ENCODE measurements around the gene CCDC127.
"Not testable (repeated sequence)": the region's sequence is repeated elsewhere in the genome, so short reads cannot be mapped to it uniquely, and the experiment has no call there.

The CCDC127 gene

GRCh38 chr5:206927-207536 is 10.9 kb downstream of the CCDC127 start:
- H3K4me3 ChIP-seq (ENCODE audit: low read length), result no peak overlapping the region
- no peak for DNase-seq (ENCODE audit: low read depth, low spot score)

GRCh38 chr5:206406-206805 is 11.5 kb downstream of the CCDC127 start:
- H3K4me3 ChIP-seq (ENCODE audit: low read length), result no peak overlapping the region
- DNase-seq (ENCODE audit: low read depth, low spot score), result no peak

- no peak overlapping the region for H3K4me3 ChIP-seq (ENCODE audit: low read length)
- no peak for DNase-seq (ENCODE audit: low read depth, low spot score)
Measured at GRCh38 chr5:204966-205670, 12.8 kb downstream of the CCDC127 start.

- no peak for DNase-seq (ENCODE audit: low read depth, low spot score)
Measured at GRCh38 chr5:204462-204861, 13.5 kb downstream of the CCDC127 start.

GRCh38 chr5:204001-204400 is 14.0 kb downstream of the CCDC127 start:
- DNase-seq (ENCODE audit: low read depth, low spot score), result no peak
- H3K4me3 ChIP-seq (ENCODE audit: low read length), result no peak overlapping the region

More at GRCh38 chr5:204462-204861, 13.5 kb downstream of the CCDC127 start:
- no peak overlapping the region for H3K4me3 ChIP-seq (ENCODE audit: low read length)

- no peak overlapping the region for H3K4me3 ChIP-seq (ENCODE audit: low read length)
- DNase-seq (ENCODE audit: low read depth, low spot score), result no peak
Measured at GRCh38 chr5:203246-203930, 14.6 kb downstream of the CCDC127 start.

- DNase-seq (ENCODE audit: low read depth, low spot score), result no peak
- H3K4me3 ChIP-seq (ENCODE audit: low read length), result no peak overlapping the region
Measured at GRCh38 chr5:201672-202071, 16.3 kb downstream of the CCDC127 start.

- H3K4me3 ChIP-seq (ENCODE audit: low read length), result no peak overlapping the region
- no peak for DNase-seq (ENCODE audit: low read depth, low spot score)
Measured at GRCh38 chr5:200985-201384, 17.0 kb downstream of the CCDC127 start.

GRCh38 chr5:199950-200645 is 17.9 kb downstream of the CCDC127 start:
- no peak for DNase-seq (ENCODE audit: low read depth, low spot score)

GRCh38 chr5:199197-199949 is 18.6 kb downstream of the CCDC127 start:
- DNase-seq (ENCODE audit: low read depth, low spot score), result no peak
- H3K4me3 ChIP-seq (ENCODE audit: low read length), result no peak overlapping the region

More at GRCh38 chr5:199950-200645, 17.9 kb downstream of the CCDC127 start:
- no peak overlapping the region for H3K4me3 ChIP-seq (ENCODE audit: low read length)

- no peak overlapping the region for H3K4me3 ChIP-seq (ENCODE audit: low read length)
- DNase-seq (ENCODE audit: low read depth, low spot score), result no peak
Measured at GRCh38 chr5:198516-199196, 19.3 kb downstream of the CCDC127 start.

- DNase-seq (ENCODE audit: low read depth, low spot score), result no peak
- H3K4me3 ChIP-seq (ENCODE audit: low read length), result no peak overlapping the region
Measured at GRCh38 chr5:197892-198489, 20.0 kb downstream of the CCDC127 start.

GRCh38 chr5:197031-197430 is 20.9 kb downstream of the CCDC127 start:
- DNase-seq (ENCODE audit: low read depth, low spot score), result not testable (repeated sequence)

GRCh38 chr5:196350-196749 is 21.6 kb downstream of the CCDC127 start:
- no peak overlapping the region for H3K4me3 ChIP-seq (ENCODE audit: low read length)
- DNase-seq (ENCODE audit: low read depth, low spot score), result no peak

More at GRCh38 chr5:197031-197430, 20.9 kb downstream of the CCDC127 start:
- H3K4me3 ChIP-seq (ENCODE audit: low read length), result not testable (repeated sequence)

- DNase-seq (ENCODE audit: low read depth, low spot score), result no peak
- no peak overlapping the region for H3K4me3 ChIP-seq (ENCODE audit: low read length)
Measured at GRCh38 chr5:195401-196160, 22.4 kb downstream of the CCDC127 start.

GRCh38 chr5:194603-195209 is 23.2 kb downstream of the CCDC127 start:
- no peak for DNase-seq (ENCODE audit: low read depth, low spot score)
- no peak overlapping the region for H3K4me3 ChIP-seq (ENCODE audit: low read length)

GRCh38 chr5:194102-194501 is 23.9 kb downstream of the CCDC127 start:
- no peak for DNase-seq (ENCODE audit: low read depth, low spot score)
- H3K4me3 ChIP-seq (ENCODE audit: low read length), result no peak overlapping the region
